ENCODE results near the gene OR6M1.

OR6M1 gene

DNA sequence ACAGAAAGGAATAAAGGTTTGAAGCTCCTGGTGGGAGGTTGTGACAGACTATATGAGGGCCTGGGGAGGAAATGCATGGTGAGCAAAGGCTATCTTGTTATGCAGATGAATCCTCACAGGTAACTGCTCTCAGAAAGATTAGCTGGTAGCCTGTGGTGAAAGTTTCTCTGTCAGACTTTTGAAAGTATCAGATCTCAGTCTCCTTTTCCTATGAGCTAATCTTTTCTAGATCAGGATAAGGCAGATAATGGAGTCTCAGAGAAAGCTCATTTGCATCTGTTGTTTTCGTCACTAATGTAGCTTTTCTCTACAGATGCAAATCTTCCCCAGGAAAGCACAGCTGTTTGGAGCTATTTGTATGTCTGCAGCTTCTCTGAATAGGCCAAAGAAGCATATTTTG lies 30.9 kb downstream of the OR6M1 start:
- DNase-seq, result no peak

DNA sequence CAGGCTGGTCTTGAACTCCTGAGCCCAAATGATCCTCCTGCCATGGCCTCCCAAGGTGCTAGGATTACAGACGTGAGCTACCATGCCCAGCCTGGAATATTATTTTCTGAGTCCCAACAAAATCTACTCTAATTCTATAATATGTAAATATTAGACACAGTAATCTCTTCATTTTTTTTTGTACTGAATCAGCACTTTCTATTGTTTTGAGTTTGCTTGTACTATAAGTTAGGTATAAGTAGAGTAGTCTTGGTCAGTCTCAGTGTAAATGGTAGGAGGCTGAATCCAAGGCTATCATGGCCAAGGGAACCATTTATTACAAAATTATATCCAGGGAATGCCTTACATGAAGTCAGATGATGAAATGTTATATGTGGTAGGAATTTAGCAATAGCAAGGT lies 32.2 kb downstream of the OR6M1 start:
- no peak for DNase-seq

DNA sequence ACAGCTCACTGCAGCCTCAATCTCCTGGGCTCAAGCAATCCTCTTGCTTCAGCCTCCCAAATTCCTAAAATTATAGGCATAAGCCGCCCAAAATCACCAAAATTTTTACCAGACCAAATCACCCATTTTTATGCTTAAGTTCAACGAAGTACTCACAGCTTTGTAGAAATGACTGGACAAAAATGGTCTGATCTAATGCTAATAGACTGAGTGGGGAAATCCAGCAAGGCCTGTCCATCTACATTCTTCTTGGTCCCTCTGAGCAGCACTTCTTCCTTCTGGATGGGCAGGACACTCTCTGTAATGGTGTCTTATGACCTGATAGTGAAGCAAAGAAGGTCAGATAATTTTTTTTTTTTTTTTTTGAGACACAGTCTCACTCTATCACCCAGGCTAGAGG lies 33.1 kb downstream of the OR6M1 start:
- no peak for DNase-seq

DNA sequence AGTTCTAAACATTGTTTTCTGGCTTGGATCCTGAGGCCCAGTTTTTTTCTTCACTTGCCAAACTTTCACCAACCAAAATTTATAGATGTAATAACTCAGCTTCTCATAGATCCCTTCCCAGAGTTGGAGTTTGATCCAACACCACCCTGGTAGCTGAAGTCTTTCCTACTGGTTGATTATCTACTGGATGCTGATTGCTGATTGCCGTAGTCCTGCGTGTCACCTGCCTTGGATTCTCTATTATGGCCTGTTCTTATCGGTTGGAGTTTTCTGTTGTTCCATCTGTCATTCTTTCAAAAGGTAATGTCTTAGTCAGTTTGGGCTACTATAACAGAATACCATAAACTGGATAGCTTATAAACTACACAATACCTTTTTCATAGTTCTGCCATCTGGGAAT lies 34.5 kb downstream of the OR6M1 start:
- no peak for DNase-seq

DNA sequence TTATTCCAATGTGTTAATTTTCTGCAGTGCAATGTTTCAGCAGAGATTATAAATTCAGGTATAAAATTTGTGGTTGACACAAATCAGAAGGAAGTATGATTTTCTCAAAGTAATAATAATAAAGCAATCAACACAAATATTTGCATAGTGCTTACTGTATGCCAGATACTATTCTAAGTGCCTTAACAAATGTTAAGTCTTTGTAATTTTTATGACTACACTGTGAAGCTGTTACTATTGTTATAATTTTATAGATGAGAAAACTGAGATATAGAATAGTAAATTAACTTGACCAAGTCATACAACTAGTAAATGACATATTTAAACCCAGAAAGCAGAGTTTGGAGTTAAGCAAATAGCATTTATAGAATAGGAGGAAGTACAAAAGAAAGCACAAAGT lies 35.4 kb downstream of the OR6M1 start:
- DNase-seq, result no peak

DNA sequence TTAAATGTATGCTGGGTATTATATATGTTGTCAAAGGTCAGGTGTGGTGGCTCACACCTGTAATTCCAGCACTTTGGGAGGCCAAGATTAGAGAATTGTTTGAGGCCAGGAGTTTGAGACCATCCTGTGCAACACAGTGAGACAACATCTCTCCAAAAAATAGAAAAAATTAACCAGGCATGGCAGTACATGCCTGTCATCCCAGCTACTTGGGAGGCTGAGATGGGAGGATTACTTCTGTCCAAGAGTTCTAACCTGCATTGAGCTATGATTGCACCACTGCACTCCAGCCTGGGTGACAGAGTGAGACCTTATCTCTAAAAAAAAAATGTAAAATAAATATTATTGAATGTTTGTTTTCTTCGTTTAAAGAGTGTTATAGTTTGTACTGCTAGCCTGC lies 40.5 kb downstream of the OR6M1 start:
- no peak for DNase-seq

DNA sequence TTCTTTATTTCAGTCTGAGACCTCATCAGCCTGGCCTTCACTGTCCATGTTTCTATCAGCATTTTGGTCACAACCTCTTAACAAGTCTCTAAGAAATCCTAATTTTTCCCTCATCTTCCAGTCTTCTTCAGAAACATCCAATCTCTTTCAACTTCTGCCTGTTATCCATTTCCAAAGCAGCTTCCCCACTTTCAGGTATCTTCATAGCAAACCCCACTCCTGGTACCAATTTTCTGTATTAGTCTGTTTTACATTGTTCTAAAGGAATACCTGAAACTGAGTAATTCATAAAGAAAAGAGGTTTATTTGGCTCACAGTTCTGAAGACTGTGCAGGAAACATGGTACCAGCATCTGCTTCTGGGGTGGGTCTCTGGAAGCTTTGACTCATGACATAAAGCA lies 43.7 kb downstream of the OR6M1 start:
- DNase-seq, result no peak

DNA sequence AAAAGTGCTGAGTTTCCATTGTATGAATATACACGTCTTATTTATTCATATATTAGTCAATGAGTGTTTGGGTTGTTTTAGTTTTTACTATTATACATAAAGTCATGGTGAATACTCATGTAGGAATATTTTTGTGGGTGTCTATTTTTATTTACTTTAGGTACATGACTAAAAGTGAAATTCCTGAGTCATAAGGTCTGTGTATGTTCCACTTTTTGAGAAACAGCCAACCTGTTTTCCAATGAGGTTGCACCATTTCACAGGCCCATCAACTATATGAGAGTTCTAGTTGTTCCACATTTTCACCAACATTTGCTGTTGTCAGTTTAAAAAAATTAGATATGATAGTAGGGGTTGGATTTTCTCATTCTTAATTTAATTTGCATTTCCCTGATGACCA lies 45.3 kb downstream of the OR6M1 start:
- DNase-seq, result no peak

DNA sequence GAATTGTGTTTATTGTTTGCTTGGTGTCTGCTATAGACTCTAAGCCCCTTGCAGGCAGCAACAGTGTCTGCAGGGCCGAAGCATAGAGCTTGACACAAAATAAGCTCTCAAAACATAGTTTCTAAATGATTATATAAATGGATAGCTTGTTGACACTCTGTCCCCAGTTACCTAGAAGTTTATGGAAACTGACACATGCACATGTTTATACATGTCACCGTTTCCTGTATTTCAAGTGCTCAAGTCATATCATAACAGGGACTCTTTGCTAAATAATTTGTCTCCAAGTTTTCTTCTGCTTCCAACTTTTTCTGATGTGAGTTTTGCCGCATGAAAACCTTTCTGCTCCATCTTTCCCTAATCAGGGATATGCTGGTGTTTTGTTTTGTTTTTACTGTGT lies 48.2 kb downstream of the OR6M1 start:
- DNase-seq, result no peak

DNA sequence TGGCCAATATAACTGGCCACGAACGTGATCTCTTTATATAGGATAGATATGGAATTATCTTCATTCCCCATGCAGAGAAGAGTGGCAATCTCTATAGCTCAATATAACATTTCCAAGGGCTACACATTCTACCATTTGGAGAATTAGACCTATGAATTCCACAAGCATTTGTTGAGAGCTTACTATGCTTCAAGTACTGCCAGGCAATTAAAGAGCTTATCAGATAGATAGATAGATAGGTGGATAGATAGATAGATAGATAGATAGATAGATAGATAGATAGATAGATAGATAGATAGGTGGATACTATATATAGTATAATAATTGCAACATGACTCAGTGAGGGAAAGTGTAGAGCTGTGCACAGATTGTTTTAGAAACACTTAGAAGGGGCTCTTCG lies 50.3 kb downstream of the OR6M1 start:
- no peak for DNase-seq

All from NCI-H748 treated with DMSO at 0.1 percent for 48 hours (cell line).